Activated CD4-positive, alpha-beta T cell treated with anti-CD3 and anti-CD28 coated beads, Interleukin-2, amount 50 U/mL, for 16 hours (primary cell): ENCODE measurements around the gene DLEC1.
"Not testable (repeated sequence)": the region's sequence is repeated elsewhere in the genome, so short reads cannot be mapped to it uniquely, and the experiment has no call there.

Experiments used
- DNase-seq: peaks from one replicate; pipeline ENCODE4 v3.0.0-alpha.2; 2020

DLEC1 gene

DNA sequence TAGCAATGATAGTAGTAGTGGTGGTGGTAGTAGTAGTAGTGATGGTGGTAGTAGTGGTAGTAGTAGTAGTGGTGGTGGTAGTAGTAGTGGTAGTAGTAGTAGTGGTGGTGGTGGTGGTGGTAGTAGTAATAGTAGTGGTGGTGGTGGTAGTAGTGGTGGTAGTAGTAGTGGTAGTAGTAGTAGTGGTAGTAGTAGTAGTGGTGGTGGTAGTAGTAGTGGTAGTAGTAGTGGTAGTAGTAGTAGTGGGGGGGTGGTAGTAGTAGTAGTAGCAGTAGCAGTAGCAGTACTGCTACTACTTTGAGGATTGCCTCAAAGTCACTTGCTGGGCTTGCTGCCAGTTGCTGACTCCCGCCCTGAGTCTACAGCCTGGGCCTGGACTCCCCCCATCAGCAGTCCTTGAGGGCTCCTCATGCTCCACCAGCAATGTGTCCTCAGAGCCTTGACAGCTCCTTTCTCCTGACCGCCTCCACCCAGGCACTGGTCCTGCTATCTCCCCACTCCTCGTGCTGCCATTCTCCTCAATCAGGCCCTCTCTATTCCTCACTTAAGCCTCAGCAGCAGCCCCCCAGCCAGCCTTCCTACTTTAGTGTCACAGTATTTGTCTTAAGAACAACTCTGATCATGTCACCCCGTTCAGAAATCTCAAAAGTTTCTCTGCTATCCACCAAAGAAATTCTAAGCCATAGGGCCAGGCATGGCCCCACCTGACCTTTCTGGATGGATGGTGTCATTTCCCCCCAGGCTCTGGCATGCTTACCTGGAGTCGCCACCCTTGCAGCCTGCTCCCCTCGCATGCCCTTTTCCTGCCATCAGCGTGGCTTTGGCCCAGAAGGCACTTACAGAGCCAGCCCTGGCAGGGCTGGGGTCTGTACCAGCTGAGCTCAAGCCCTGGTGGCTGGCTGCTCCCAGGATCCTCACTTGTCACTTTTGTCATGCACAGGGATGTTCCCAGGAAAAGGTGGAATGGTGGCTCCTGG lies 45.6 kb downstream of the DLEC1 start:
- DNase-seq: no peak

DNA sequence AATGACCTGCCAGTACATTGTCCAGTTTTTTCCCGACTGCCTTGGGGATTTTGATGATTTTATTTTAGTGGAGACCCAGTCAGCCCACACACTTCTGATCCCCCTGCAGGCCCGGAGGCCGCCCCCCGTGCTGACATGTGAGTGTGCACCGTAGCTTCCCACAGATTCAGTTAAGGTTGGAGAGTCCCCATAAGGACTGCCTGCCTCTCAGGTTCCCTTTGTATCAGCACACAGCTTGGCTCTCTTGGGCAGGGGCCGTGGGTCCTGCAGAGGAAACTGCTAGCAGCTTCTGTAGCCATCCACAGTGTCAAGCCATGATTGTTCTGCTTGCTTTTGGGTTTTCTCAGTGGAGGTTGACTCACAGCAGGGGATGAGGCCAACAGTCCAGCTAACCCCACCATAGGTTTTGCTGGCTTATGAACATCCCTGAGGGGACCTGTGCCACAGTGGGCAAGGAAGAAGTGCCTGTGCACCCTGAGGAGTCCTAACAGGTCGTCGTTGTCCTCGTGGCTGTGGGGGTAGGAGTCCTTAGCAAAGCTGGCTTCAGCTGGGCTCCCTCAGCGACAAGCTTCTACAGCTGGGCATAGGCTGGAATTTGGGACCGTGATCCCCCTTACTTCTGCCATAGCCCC lies 46.4 kb downstream of the DLEC1 start:
- DNase-seq: no peak

DNA sequence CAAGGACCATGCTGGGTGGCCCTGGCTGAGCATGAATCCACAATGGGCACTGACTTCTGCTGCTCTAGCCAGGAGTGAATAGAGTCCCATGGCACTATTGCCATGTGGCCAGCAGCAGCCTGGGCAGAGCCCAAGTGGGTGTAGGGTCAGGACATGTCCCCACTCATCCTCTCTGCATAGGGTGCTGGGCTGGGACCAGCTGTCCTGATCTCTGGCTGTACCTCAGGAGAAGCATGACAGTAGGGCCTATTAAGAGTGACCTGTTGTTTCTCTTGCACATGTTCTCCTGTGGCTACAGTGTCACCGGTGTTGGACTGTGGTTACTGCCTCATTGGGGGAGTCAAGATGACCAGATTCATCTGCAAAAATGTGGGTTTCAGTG lies 46.9 kb downstream of the DLEC1 start:
- no peak for DNase-seq

DNA sequence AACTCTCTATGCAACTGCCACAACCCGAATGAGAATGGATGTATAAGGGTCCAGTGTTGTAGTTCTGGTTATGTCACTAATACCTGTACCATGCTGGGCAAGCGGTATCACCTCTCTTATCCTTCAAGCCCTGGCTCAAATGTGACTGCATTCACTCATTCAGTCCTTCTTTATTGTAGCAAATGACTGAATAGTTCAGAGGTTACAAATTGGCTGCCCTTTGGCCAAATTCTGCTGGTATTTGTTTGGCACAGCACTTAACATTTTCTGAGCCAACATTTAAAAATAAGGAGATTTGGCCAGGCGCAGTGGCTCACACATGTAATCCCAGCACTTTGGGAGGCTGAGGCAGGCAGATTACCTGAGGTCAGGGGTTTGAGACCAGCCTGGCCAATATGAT lies 47.5 kb downstream of the DLEC1 start:
- DNase-seq: no peak

DNA sequence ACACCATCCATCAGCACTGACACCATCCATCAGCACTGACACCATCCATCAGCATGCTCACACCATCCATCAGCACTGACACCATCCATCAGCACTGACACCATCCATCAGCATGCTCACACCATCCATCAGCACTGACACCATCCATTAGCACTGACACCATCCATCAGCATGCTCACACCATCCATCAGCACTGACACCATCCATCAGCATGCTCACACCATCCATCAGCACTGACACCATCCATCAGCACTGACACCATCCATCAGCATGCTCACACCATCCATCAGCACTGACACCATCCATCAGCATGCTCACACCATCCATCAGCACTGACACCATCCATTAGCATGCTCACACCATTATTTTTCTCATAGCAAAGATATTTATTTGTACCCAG lies 48.3 kb downstream of the DLEC1 start:
- not testable (repeated sequence) for DNase-seq

DNA sequence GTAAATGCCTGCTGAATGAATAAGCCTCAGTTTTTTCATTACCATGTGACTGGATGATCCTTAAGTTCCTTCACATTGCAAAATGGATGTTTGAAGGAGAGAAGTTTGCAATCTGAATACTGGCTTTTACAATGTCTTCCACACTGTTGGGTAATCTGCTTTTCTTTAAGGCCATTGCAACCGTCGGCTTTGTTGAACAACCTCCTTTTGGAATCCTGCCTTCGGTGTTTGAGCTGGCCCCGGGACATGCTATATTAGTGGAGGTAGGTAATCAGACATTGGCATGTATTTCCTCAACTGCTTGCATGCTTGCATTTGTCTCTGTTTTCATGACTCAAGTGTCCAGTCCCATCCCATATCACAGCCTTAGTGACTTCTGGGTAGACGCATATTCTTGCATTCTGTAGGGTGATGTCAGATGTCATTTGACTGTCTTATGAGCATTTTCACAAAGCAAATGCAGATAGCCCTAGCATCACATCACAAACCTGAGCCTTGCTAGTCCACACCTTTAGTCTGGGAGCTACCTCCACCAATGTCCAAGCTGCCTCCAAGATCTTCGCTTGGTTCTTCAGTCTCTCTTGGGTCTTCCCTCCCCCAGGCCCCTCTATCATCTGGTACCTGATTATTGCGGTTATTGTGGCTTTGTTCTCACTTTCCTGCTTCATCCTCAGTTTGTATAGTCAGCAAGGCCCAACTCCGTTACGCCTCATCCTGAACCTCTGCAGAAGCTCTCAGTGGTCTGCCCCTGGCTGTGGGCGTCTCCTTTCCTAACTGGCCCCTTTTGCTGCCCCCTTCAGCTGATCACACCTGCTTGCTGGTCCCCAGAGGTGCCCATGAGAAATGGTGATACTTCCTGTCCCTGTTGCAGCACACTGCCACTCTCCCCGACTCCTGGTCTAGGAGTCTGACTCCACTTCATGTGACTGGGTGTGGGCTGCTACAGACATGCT lies 49.4 kb downstream of the DLEC1 start:
- no peak for DNase-seq

DNA sequence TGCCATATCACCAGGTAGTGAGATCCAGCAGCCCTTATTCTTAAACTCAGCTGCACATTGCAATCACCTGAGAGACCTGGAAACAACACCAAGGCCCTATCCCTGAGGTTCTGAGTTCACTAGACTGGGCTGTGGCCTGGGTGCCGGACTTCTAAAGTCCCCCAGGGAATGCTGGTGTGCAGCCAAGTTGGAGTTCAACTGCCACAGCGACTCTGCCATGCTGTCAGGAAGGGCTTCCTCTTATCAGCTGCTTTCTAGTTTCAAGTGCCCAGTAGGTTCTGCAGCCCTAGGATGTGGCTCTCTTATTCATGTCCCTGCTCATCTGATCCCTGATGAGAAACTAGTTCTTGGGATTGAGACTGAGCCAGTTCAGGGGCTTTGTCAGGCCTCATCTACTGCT lies 50.2 kb downstream of the DLEC1 start:
- no peak for DNase-seq

DNA sequence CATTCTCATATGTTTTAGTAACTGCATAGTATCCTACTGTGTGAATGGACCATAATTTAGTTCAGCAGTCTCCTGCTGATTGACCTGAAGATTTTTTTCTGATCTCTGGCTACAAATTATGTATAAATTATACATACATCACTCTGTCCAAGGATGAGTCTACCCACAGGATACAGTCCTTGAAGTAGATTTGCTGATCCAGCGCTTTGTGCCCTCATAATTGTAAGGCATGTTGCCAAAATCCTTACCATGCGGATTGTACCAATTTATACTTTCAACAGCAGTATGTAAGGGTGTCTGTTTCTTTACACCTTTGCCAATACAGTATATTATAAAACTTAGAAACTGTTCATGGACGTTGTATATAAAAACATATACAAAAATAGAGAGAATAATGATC lies 51.4 kb downstream of the DLEC1 start:
- DNase-seq: no peak

DNA sequence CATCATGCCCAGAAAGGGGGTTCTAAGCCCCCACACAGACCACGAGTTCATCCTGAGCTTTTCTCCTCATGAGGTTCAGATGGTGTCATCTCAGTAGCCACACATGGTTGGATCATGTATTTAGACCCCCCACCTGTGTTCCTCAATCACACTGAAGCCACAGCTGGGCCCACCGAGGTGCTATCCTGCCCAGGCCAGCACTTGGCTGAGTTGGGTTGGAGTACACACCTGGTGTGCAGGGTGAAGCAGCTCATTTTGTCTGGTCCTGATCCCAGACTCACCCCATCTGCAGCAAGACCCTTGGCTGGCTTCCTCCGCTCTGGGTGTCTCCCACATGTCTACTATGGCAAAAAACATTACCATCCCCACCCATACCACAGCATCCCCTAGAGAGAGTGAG lies 56.0 kb downstream of the DLEC1 start:
- no peak for DNase-seq

DNA sequence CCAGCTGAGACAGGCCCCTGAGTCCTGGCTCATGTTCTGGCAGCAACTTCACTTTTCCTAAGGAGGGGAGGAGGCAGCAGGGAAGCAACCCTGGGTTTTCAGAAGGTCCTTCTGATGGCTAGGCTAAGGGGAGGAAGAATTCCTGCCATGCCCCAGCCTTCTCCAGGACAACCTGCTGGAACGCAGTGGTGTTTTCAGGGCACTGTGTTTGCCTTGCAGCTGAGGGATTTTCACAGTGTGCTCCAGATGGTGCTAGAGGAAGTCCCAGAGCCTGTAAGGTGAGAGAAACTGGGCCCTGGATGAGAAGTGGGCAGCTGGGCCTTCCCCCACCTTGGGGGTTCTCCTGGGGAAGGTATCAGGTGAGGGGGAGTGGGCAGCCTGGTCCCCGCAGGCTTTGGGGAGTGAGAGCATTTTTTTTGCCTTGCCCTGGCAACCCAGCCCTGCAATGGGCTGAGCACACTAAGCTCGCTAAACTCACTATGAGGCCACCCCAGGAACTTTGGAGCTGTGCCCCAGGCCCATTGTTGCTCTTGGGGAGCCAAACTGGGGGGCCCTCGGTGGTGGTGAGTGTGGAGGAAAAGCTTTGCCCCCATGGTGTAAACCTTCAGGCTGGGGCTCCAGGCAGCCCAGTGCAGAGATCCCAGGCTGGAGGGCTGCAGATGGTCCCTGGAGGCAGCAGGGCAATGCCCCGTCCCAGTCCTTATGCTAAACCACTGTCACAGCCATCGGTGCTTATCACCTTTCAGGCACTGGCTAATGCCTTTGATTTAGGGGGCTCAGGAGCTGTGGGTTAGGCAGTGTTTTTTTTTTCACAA lies 56.9 kb downstream of the DLEC1 start:
- DNase-seq: no peak

DNA sequence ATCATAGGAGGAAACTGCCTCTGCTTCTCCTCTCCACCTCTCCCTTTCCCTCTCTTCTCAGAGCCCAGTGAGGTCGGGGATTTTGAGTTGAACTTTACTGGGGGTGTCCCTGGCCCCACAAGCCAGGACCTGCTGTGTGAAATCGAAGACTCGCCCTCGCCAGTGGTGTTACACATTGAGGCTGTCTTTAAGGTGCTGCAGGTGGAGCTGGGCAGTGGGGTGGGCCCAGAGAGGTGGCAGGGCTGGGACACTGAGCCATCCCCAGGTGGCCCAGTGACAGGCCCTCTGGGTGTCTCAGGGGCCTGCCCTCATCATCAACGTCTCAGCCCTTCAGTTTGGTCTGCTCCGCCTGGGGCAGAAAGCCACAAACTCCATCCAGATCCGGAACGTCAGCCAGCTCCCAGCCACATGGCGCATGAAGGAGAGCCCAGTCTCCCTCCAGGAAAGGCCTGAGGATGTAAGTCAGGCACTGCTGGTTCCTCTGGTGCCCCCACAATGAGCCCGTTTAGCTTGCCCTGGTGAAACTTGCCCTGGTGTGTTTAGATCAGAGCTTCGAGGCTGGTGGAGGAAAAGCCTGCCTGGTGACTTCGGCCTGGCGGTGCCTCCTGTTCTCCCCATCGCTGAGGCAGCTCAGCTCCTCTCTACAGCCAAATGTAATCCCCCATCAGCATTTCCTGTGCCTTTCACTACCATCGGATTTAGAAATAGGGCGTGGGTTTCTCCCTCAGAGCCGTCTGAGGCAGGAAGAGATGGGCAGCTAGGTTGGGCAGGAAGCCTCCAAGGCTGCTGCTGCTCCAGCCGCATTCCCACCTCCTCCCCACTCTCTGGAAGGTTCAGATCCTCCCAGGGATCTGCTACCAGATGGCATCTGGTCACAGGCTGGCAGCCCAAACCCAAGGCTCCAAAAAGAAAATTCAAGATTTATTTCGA lies 58.7 kb downstream of the DLEC1 start:
- DNase-seq: no peak

DNA sequence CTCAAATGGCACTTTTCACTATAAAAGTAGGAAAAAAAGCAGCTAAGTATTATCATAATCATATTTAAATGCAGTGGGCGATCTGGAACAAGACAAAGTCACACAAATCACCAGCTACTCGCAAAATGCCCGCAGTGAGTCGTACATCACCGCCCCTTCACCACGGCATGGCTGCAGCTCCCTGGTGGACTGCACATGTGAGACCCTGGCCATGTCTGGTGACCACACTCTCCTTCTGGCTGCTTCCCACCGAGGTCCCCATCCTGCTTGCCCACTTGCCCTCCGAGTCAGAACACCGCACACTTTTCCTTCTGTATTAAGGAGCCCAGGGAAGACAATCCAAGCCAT lies 59.3 kb downstream of the DLEC1 start:
- no peak for DNase-seq

DNA sequence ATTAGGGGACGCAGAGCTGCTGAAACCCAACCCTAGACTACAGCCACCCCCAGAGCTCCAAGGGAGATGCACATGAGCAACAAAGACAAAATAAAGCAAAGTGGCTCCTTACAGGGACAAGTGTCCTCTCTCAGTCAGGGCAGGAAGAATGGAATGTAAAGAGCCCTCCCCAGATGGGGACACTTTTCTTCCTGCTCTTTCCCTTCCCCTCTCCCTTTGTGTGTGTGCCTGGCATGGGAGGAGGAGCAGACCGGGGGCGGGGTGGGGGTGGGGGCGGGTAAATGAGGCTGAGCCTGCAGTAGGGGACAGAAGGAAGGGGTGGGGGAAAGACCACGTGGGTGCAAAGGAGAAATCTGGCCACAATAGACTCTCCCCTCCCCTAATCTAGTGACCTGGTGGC lies 60.5 kb downstream of the DLEC1 start:
- DNase-seq: no peak

DNA sequence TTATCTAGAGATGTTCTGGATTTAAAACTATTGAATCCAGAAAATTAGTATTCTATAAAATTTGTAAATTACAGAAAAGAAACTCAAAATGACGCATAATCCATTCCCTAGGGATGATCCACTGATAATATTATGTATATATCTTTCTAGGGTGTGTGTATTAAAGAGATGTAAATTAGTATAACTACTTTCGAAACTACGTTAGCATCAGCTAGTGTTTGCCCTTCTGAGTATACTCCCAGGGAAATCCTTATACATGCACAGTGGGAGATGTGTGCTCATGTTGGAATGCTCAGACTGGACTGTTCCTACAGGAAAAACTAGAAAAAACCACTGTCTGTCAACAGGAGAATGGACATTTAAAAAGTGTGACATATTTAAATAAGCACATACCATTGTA lies 61.5 kb downstream of the DLEC1 start:
- no peak for DNase-seq

DNA sequence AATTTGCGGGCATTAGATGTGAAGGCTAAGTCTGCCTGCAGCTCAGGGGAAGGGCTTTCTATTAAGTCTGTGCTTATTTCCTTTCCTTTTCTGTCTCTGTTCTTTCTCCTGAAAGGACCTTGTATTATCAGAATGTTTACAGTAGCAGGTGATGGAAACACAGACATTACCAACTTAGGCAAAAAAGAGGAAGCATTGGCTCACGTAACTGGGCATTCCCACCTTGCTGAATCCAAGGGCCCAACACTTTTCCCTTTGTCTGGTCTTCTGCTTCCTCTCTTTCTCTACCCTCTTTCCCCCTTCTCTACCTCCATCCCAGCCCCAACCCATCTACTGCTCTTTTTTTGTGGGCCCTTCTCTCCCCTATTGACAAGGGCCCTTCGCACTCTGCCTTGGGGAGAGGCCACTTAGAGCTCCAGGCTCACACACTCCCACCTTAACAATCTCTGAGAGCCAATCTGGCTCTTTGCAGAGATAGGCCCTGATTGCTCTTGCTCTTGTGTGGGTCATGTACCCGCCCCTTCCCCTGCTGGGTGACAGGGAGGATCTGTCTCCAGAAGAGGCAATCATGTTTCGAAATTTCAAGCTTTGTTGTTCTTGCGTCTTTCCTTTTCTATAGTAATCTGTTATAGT lies 62.9 kb downstream of the DLEC1 start:
- no peak for DNase-seq

DNA sequence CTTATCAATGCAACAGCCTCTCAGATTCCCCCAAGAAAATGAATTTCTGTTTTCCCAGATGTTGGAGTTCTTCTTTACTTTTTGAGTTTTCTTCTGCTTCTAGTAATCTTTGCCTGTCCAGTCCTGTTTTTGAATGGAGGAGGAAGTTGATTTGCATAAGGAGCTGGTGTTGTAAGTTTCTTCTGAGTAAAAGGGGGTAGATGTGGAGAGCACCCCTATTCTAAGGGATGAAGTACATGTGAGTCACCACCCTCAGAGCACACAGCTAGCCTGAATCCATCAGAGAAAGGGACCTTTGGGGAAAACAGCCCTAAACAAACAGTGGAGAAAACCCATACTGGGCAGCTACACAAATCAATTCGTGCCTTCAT lies 63.4 kb downstream of the DLEC1 start:
- no peak for DNase-seq

DNA sequence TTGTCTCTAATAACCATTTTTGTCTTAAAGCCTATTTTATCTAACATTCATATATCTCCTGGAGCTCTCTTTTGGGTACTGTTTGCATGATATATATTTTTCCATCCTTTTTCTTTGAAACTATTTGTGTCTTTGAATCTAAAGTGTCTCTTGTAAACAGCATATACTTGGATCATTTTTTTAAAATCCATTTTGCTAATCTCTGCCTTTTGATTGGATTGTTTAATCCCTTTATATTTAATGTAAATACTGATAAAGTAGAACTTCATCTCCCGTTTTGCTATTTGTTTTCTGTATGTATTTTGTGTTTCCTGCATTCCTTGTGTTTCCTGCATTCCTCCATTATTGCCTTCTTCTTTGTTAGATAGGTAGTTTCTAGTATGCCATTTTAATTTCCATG lies 66.5 kb downstream of the DLEC1 start:
- DNase-seq: no peak

DNA sequence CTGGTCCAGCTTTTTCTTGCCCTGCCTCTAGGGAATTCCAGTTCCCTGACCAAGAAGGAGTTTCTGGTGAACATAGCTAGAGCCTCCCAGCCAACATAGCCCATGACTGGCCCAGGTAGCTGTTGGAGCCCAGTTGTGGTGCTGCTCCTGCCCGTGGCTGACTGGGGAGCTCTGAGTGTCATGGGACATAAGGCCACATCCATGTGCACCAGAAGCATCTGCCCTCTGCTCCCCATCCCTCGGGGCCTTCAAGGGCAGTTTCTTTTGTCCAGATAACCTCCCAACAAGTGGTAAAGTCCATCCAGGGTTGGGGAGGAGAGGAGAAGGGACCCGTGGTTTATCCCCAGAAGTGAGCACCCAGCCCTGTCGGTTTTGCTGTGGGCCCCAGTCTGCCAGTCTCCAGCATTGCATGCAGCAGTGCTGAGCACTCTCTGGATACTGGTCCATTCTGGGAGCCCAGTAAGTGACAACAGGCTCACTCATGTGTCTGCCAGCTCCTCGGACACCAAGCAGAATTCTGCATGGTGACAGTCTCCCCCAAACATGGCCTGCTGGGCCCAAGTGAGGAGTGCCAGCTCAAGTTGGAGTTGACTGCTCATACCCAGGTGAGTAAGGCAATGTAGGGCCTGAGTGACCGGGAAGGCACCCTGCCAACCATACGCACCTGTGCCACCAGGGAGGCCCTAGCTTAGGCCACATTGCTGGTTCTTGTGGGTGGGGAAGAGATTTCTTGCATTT lies 69.1 kb downstream of the DLEC1 start:
- no peak for DNase-seq

DNA sequence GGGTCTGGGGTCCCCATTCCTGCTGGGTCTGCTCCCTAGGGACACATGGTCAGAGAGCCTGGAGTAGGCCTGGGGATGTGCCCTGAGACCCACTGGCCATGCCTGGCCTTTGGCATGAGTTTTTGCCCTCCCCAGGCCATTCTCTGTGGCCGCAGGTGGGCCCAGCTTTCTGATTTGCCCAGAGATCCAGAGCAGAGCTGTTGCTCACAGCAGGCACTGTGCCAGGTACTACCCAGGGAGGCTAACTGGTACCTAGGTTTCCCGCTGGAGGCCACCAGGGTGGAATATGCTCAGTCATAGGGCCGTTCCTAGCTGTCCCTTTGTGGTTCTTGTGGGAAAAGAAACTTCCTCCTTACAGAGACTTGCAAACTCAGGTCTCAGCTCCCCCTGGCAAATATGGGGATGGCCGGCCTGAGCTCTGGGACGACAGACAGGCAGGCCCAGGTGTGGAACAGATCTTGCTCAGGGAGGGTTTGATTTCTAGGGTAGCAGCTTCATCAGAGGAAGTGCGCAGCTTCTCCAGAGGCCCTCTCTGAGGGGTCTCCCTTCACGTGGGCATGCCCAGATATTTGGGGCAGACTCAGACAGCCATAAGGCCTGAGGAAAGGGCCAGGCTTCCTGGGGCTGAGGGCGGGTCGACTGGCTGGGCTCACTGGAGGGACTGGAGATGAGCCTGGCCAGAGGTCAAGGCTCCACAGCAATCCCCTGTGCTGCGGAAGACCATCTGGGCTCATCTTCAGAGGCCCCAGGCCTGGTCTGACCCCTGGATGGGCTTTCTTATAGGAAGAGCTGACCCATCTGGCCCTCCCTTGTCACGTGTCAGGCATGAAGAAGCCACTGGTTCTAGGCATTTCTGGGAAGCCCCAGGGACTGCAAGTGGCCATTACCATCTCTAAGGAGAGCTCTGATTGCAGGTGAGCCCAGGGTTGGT lies 69.9 kb downstream of the DLEC1 start:
- DNase-seq: no peak
